Measurements from ENCODE around the gene GCSH. TPM values are rescaled to one million over a fixed set of nuclear protein-coding genes. Genes with fewer than 3 reads are reported as not detected.

Gene GCSH
- total RNA-seq, 1 experiment from 2014 or later, result 117 TPM

DNA sequence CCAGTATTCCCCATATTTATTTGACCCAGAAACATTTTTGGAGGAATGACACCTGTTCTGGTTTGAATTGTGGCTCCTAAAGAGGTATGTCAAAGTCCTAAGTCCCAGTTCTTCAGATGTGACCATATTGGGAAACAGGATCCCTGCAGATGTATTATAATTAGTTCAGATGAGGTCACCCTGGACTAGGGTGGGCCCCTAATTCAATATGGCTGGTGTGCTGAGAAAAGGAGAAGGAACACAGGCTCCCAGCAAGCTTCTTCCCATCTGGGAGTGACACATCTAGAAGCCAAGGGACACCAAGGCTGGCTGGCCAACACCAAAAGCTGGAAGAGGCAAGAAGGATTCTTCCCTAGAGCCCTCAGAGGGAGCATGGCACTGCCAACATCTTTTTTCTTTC, 3.8 kb upstream of the GCSH start:
- H3K27me3 ChIP-seq (ENCODE audit: insufficient read depth, low read length), result no peaks in the 10 kb centered on the region
- TF ChIP-seq YY1 (IDR thresholded peaks at IDR 0.05; ENCODE audit: extremely low read depth, insufficient replicate concordance, low read depth, low read length), result no peak
- no peak for TF ChIP-seq SRF (IDR thresholded peaks at IDR 0.05; ENCODE audit: low read depth)
- no peak for TF ChIP-seq CBX3 (IDR thresholded peaks at IDR 0.05; ENCODE audit: low read depth)
- TF ChIP-seq ELF1 (IDR thresholded peaks at IDR 0.05; ENCODE audit: borderline replicate concordance, low read depth), result no peak
- TF ChIP-seq EGR1 (IDR thresholded peaks at IDR 0.05; ENCODE audit: low read depth), result no peak
- no peak for TF ChIP-seq EZH2phosphoT487 (IDR thresholded peaks at IDR 0.05; ENCODE audit: borderline replicate concordance)
- H3K9me2 ChIP-seq (ENCODE audit: insufficient read depth), result no peaks in the 10 kb centered on the region
- H3K4me2 ChIP-seq (ENCODE audit: low read length), result no peak overlapping the region
- no peaks in the 10 kb centered on the region for H4K20me1 ChIP-seq (ENCODE audit: insufficient read depth)
- H3K36me3 ChIP-seq (ENCODE audit: control insufficient read depth in 1 of 2, insufficient read depth in 2 of 2, low read length in 2 of 2), result no peaks in the 10 kb centered on the region
- CTCF ChIA-PET, result no interaction called here
- H3K27ac ChIP-seq (ENCODE audit: low read depth, low read length), result no peak overlapping the region
- no peak overlapping the region for H3K4me3 ChIP-seq (replicated peaks in 1 of 2; ENCODE audit: low read depth in 1 of 2, low read length in 2 of 2)
- DNase-seq (ENCODE audit: low read depth, low spot score), result no peak
- intact Hi-C loops (cut with micrococcal nuclease), result loop anchor here (5.0 kb wide), 2 partner anchors 42 to 212 kb away; partner anchors contain the start of gene GAN
- H2AFZ ChIP-seq (ENCODE audit: low read depth, low read length, poor library complexity, severe bottlenecking), result no peak overlapping the region
- POLR2A ChIA-PET, result no interaction called here
- BruUV-seq (replicated peaks), result no TSS peak
- RAD21 ChIA-PET (ENCODE audit: low non-redundant PET in 1 of 2, low total read pairs in 2 of 2, uncharacterized antibody in 2 of 2, unreplicated experiment in 2 of 2), result no interaction called here
- no peak overlapping the region for H3K9ac ChIP-seq (ENCODE audit: low read length)
- H3K79me2 ChIP-seq (ENCODE audit: insufficient read depth, low read length), result peaks cover 10% of the 10 kb centered on the region
- H3K4me1 ChIP-seq (ENCODE audit: control insufficient read depth in 1 of 2, insufficient read depth in 2 of 2, low read length in 2 of 2), result peaks cover 0 to 32% of the 10 kb centered on the region in 2 experiments; a peak in 3 of 4 replicates
- ATAC-seq, result no peak
- H3K9me3 ChIP-seq (ENCODE audit: control insufficient read depth in 1 of 2, insufficient read depth in 1 of 2, low read depth in 1 of 2, low read length in 2 of 2), result no peaks in the 10 kb centered on the region

- CTCF ChIA-PET, result no interaction called here
- intact Hi-C loops (cut with micrococcal nuclease), result loop anchor here (2.0 to 5.0 kb wide), 3 partner anchors 20 to 215 kb away; partner anchors contain the start of genes C16orf46 and GAN
- H2AFZ ChIP-seq (ENCODE audit: low read depth, low read length, poor library complexity, severe bottlenecking), result peak overlapping the region; percentile 35
These were observed 1.0 kb upstream of the GCSH start for GRCh38 chr16:81097230-81097629.

More at GRCh38 chr16:81097230-81097629, 1.0 kb upstream of the GCSH start:
- RAD21 ChIA-PET (ENCODE audit: low non-redundant PET in 1 of 2, low total read pairs in 2 of 2, uncharacterized antibody in 2 of 2, unreplicated experiment in 2 of 2), result no interaction called here
- no peak for TF ChIP-seq EGR1 (IDR thresholded peaks at IDR 0.05; ENCODE audit: low read depth)
- TF ChIP-seq ZNF274 (IDR thresholded peaks at IDR 0.05; ENCODE audit: low read depth, low read length), result no peak
- no peak for TF ChIP-seq CEBPB (IDR thresholded peaks at IDR 0.05; ENCODE audit: low read depth)
- TF ChIP-seq EZH2phosphoT487 (IDR thresholded peaks at IDR 0.05; ENCODE audit: borderline replicate concordance), result no peak
- TF ChIP-seq SP1 (IDR thresholded peaks at IDR 0.05; ENCODE audit: low read depth), result no peak
- Histone ChIP-seq H3K4me3 (replicated peaks in 1 of 2; ENCODE audit: low read depth in 1 of 2, low read length in 2 of 2) (no peak overlapping the region), H3K9me3 (ENCODE audit: control insufficient read depth in 1 of 2, insufficient read depth in 1 of 2, low read depth in 1 of 2, low read length in 2 of 2) (no peaks in the 10 kb centered on the region), H3K4me1 (ENCODE audit: control insufficient read depth in 1 of 2, insufficient read depth in 2 of 2, low read length in 2 of 2) (peaks cover 0 to 37% of the 10 kb centered on the region in 2 experiments; a peak in 3 of 4 replicates), H3K79me2 (ENCODE audit: insufficient read depth, low read length) (peaks cover 37% of the 10 kb centered on the region), H3K27me3 (ENCODE audit: insufficient read depth, low read length) (no peaks in the 10 kb centered on the region), H3K4me2 (ENCODE audit: low read length) (peak overlapping the region; percentile 71), H4K20me1 (ENCODE audit: insufficient read depth) (no peaks in the 10 kb centered on the region), H3K36me3 (ENCODE audit: control insufficient read depth in 1 of 2, insufficient read depth in 2 of 2, low read length in 2 of 2) (no peaks in the 10 kb centered on the region; a peak in 2 of 4 replicates), H3K27ac (ENCODE audit: low read depth, low read length) (peak overlapping the region; percentile 23; the same call in 1 of the 2 replicates), H3K9me2 (ENCODE audit: insufficient read depth) (no peaks in the 10 kb centered on the region), H3K9ac (ENCODE audit: low read length) (no peak overlapping the region)
- DNase-seq (ENCODE audit: low read depth, low spot score) (no peak), ATAC-seq (no peak)
- BruUV-seq (replicated peaks), result no TSS peak
- POLR2A ChIA-PET, result no interaction called here

All from HCT116 (cell line).